ENCODE data around the gene MEA1.

GRCh38 chr6:43062818-43063217 lies 49.1 kb upstream of the MEA1 start:
- TF ChIP-seq POLR2A (IDR thresholded peaks at IDR 0.05) (no peak), CTCF (IDR thresholded peaks at IDR 0.05) (no peak), EP300 (IDR thresholded peaks at IDR 0.05) (no peak)
